HepG2 (cell line): Measurements from ENCODE around the gene TPSB2. TPM values are rescaled to one million over a fixed set of nuclear protein-coding genes. Genes with fewer than 3 reads are reported as not detected.

Experiments used
- ATAC-seq: fragments of 200-7000 bp; cut with Tn5 transposase; 3 replicates; pipeline ENCODE4 v1.9.1; 2020; ENCODE audit warnings: mild to moderate bottlenecking, moderate library complexity
- BruUV-seq: library from RNA; stranded (reverse); fragments of 400-500 nt; replicated peaks from 2 replicates; lab custom pipeline; 2021; lab: Mats Ljungman, UMichigan
- CTCF ChIA-PET: fragments of 300-600 bp; formaldehyde crosslinking; extraction: SDS; loops from one replicate; lab custom pipeline; 2021; ENCODE audit warnings: low total read pairs, inconsistent platforms, low intra/inter-chr PET ratio; lab: Yijun Ruan, JAX
- POLR2A ChIA-PET: fragments of 350-600 bp; sonication (Branson Sonifier 250); formaldehyde crosslinking; loops from one replicate; lab custom pipeline; 2020; ENCODE audit warnings: antibody characterized with exemption, inconsistent platforms; lab: Yijun Ruan, JAX
- DNase-seq: peaks from one replicate; pipeline ENCODE4 v3.0.0-alpha.2; 2015; ENCODE audit warnings: low spot score
- FAIRE-seq: peaks from 3 replicates; lab custom pipeline; 2011; peaks lifted over from hg19 to GRCh38; lab: Jason Lieb, UNC
- H2AFZ ChIP-seq: one replicate; pipeline ENCODE4 v1.6.1; 2011; ENCODE audit warnings: low read length, inconsistent platforms
- H3K27ac ChIP-seq: fragments of 300-600 bp; 3 replicates; pipeline ENCODE4 v1.8.0; 2011; ENCODE audit warnings: mixed run types, mild to moderate bottlenecking, mixed read lengths, low read length, inconsistent platforms; ENCODE audit not compliant: insufficient read depth; ENCODE audit errors: extremely low read length
- H3K27me3 ChIP-seq, 2 experiments: fragments of 200-600 bp in 1 of 2; 2 replicates in 1 of 2; 3 replicates in 1 of 2; pipeline versions ENCODE4 v1.6.0 to v1.8.0; 2011; ENCODE audit warnings: low read length in 2 of 2, mild to moderate bottlenecking in 2 of 2, moderate library complexity in 2 of 2, inconsistent platforms in 1 of 2; ENCODE audit not compliant: insufficient read depth in 2 of 2, control insufficient read depth in 1 of 2
- H3K36me3 ChIP-seq, 2 experiments: fragments of 200-600 bp in 1 of 2; replicated peaks in 1 of 2; 2 replicates in 1 of 2; 3 replicates in 1 of 2; pipeline versions ENCODE4 v1.5.1 to v1.8.0; 2011; ENCODE audit warnings: low read length in 2 of 2, inconsistent platforms in 1 of 2; ENCODE audit not compliant: insufficient read depth in 2 of 2, control insufficient read depth in 1 of 2
- H3K4me1 ChIP-seq: 2 replicates; pipeline ENCODE4 v1.5.1; 2012; ENCODE audit warnings: low read length, inconsistent platforms; ENCODE audit not compliant: insufficient read depth
- H3K4me2 ChIP-seq: 2 replicates; pipeline ENCODE4 v1.6.0; 2011; ENCODE audit warnings: low read depth, low read length, inconsistent platforms
- H3K4me3 ChIP-seq, 3 experiments: fragments of 200-600 bp in 1 of 3; sonication (generic), shearing (Covaris generic) in 1 of 3; replicated peaks in 1 of 3; 2 replicates each; pipeline ENCODE4 v1.5.1; 2011 to 2016; ENCODE audit warnings: low read length in 3 of 3, inconsistent platforms in 2 of 3, low read depth in 2 of 3, mild to moderate bottlenecking in 2 of 3, control low read depth in 1 of 3, mixed read lengths in 1 of 3; ENCODE audit not compliant: insufficient read depth in 1 of 3
- H3K79me2 ChIP-seq: one replicate; pipeline ENCODE4 v1.6.1; 2011; ENCODE audit warnings: low read length, inconsistent platforms; ENCODE audit not compliant: insufficient read depth
- H3K9ac ChIP-seq: 2 replicates; pipeline ENCODE4 v1.6.0; 2011; ENCODE audit warnings: mild to moderate bottlenecking, low read depth, low read length, inconsistent platforms; ENCODE audit not compliant: insufficient read depth
- H3K9me3 ChIP-seq: 2 replicates; pipeline ENCODE4 v1.5.1; 2012; ENCODE audit warnings: mild to moderate bottlenecking, low read length
- H4K20me1 ChIP-seq: 2 replicates; pipeline ENCODE4 v1.6.0; 2011; ENCODE audit warnings: inconsistent platforms, mild to moderate bottlenecking, low read length, moderate library complexity; ENCODE audit not compliant: insufficient read depth
- EZH2 ChIP-seq: conservative IDR thresholded peaks from 2 replicates; pipeline ENCODE4 v1.6.1; 2012; ENCODE audit warnings: mild to moderate bottlenecking, low read depth, low read length, moderate library complexity
- GPN1 ChIP-seq: sonication (generic); formaldehyde crosslinking; IDR thresholded peaks from 2 replicates; pipeline ENCODE4 v1.5.1; 2020; ENCODE audit warnings: missing genetic modification reagents, borderline replicate concordance
- HNRNPUL1 ChIP-seq: fragments of 200-400 bp; formaldehyde crosslinking; IDR thresholded peaks from 2 replicates; pipeline ENCODE4 v1.6.1; 2017; ENCODE audit warnings: low read depth, mild to moderate bottlenecking, low read length, moderate library complexity
- WGBS: methylation state at CpG from one replicate; pipeline ENCODE4 v1.1.6; 2017; ENCODE audit warnings: low lambda C conversion rate; 5-methylcytosine and 5-hydroxymethylcytosine counted together
- in situ Hi-C: cut with HindIII; loops from 2 replicates; pipeline ENCODE4 v1.10.0; 2017; ENCODE audit warnings: low pct_unique_long_range_greater_than_20kb; ENCODE audit not compliant: extremely low pct_ligation_motif_present
- intact Hi-C: fragments of 100-400 bp; cut with micrococcal nuclease; formaldehyde crosslinking; loops from one replicate; pipeline ENCODE4 v1.10.0; 2022; ENCODE audit not compliant: unreplicated experiment
- polyA plus RNA-seq, 8 experiments: library from polyadenylated mRNA; depleted of rRNA in 3 of 8; stranded (reverse) in 7 of 8; unstranded in 1 of 8; fragments of >200 nt; fragmentation: Illumina TruSeq in 4 of 8; extraction: Trizol in 4 of 8; gene quantifications; 2 replicates each; pipeline versions ENCODE4 v1.2.1 to v1.2.3, GENCODE V29; 2011 to 2016; ENCODE audit warnings: low read depth in 4 of 8, missing spikeins in 1 of 8, mixed read lengths in 1 of 8; ENCODE audit not compliant: insufficient read depth in 1 of 8
- total RNA-seq, 5 experiments: library from RNA; depleted of rRNA; stranded (reverse); fragments of >200 nt; fragmentation: Illumina TruSeq; extraction: Trizol; gene quantifications; 2 replicates each; pipeline ENCODE4 v1.2.3, GENCODE V29; 2016; ENCODE audit warnings: low read depth in 1 of 5
- TF ChIP-seq, protein P1 (sequence below): sonication (generic); formaldehyde crosslinking; IDR thresholded peaks from 2 replicates; pipeline ENCODE4 v1.8.0; 2022; ENCODE audit warnings: mild to moderate bottlenecking, missing genetic modification reagents; ENCODE audit not compliant: insufficient replicate concordance

TPSB2 gene
- total and polyA plus RNA-seq, 2 of the 13 experiments (the other 11 are each of a cell fraction or from before 2014, with no cell fraction given): not detected

DNA sequence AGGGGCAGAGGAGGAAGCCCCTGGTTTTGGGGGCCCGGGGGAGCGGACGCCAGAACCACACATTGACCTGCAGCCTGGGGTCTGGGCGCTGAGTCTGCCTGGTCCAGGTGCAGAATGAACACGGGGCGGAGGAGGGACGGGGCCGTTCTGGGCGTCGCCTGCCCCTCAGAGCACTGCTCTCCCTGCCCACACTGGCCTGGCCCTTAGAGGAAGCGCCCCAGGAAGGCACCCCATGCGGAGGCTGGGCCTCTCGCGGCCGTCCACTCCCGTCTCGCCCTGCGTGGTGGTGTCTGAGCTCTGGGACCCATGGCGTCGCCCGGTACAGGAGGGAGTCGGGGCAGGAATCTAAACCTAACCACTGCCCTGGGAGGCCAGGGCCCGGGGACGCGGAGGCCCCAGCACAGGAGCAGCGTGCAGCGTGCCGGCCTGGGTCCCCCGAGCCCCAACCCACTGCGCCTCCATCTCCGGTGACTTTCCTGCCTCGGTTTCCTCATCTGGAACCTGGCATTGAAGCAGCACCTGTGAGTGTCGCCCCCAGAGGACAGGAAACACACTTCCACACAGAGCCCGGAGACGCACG, 30.2 kb upstream of the TPSB2 start (continued):
- TF ChIP-seq, protein P1, sequence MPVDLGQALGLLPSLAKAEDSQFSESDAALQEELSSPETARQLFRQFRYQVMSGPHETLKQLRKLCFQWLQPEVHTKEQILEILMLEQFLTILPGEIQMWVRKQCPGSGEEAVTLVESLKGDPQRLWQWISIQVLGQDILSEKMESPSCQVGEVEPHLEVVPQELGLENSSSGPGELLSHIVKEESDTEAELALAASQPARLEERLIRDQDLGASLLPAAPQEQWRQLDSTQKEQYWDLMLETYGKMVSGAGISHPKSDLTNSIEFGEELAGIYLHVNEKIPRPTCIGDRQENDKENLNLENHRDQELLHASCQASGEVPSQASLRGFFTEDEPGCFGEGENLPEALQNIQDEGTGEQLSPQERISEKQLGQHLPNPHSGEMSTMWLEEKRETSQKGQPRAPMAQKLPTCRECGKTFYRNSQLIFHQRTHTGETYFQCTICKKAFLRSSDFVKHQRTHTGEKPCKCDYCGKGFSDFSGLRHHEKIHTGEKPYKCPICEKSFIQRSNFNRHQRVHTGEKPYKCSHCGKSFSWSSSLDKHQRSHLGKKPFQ (CRISPR knock-in tag): no peak
- TF ChIP-seq HNRNPUL1: no peak

DNA sequence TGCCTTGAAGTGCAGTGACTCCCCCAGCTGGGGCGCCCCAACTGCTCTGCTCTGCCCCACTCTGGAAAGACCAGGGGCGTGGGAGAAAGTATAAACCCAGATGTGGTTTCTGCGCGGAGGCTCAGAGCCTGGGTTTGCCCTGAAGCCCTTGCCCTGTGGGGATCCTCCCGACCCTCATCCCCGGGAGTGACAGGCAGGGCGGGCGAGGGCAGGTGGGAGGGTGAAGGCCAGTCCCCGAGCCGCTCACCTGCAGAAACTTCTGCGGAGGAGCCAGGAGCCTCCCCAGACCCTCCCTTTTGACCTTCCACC, 29.7 kb upstream of the TPSB2 start:
- no peak for DNase-seq
- H3K4me2 ChIP-seq: no peak overlapping the region
- H3K27ac ChIP-seq: no peak overlapping the region
- H4K20me1 ChIP-seq: no peaks in the 10 kb centered on the region
- H3K27me3 ChIP-seq: peaks cover 21 to 68% of the 10 kb centered on the region in 2 experiments; a peak in 4 of 5 replicates
- FAIRE-seq: no peak
- H3K36me3 ChIP-seq: no peaks in the 10 kb centered on the region
- CTCF ChIA-PET: no interaction called here
- ATAC-seq: no peak
- TF ChIP-seq EZH2: peak; percentile 60; the same call in 1 of the 2 replicates
- TF ChIP-seq GPN1 (CRISPR knock-in tag): no peak
- TF ChIP-seq, all 625 proteins: peak for 1
- no peak overlapping the region for H3K9ac ChIP-seq
- POLR2A ChIA-PET: no interaction called here
- intact Hi-C loops: no loop called here
- in situ Hi-C loops: no loop called here
- H3K4me1 ChIP-seq: no peaks in the 10 kb centered on the region
- H2AFZ ChIP-seq: no peak overlapping the region
- BruUV-seq: no TSS peak
- 0% methylated on average over 2 of the region's 11 CpGs for WGBS
- H3K4me3 ChIP-seq: peak overlapping the region in 1 of 3 experiments; percentile 37; a peak in 1 of 6 replicates
- no peaks in the 10 kb centered on the region for H3K9me3 ChIP-seq
- no peaks in the 10 kb centered on the region for H3K79me2 ChIP-seq
